Trophoblast cell (in vitro differentiated cells and primary cell): Measurements from ENCODE around the gene OR4F6.
A peak's percentile ranks its signal among the peaks of the same experiment; 100 is the strongest.
"Not testable (repeated sequence)": the region's sequence is repeated elsewhere in the genome, so short reads cannot be mapped to it uniquely, and the experiment has no call there.

Source experiments
- DNase-seq, 2 donors: peaks; one replicate each; pipeline ENCODE4 v3.0.0-alpha.2; 2016
- H2AFZ ChIP-seq: 2 replicates; pipeline ENCODE4 v1.6.1; 2013; ENCODE audit warnings: low read length, moderate library complexity, mild to moderate bottlenecking; ENCODE audit not compliant: insufficient read depth, poor library complexity
- H2AK5ac ChIP-seq: 2 replicates; pipeline ENCODE4 v1.6.1; 2013; ENCODE audit warnings: mild to moderate bottlenecking, low read length
- H2BK120ac ChIP-seq: 2 replicates; pipeline ENCODE4 v1.6.1; 2013; ENCODE audit warnings: low read length, mild to moderate bottlenecking, moderate library complexity; ENCODE audit not compliant: insufficient read depth, poor library complexity
- H2BK12ac ChIP-seq: 2 replicates; pipeline ENCODE4 v1.6.1; 2013; ENCODE audit warnings: mild to moderate bottlenecking, low read length, moderate library complexity
- H2BK5ac ChIP-seq: 2 replicates; pipeline ENCODE4 v1.6.1; 2013; ENCODE audit warnings: low read length, low read depth, moderate library complexity, mild to moderate bottlenecking; ENCODE audit not compliant: poor library complexity
- H3K14ac ChIP-seq: 2 replicates; pipeline ENCODE4 v1.6.1; 2013; ENCODE audit warnings: mild to moderate bottlenecking, low read length
- H3K18ac ChIP-seq: 2 replicates; pipeline ENCODE4 v1.6.1; 2013; ENCODE audit warnings: mild to moderate bottlenecking, low read length
- H3K23ac ChIP-seq: 2 replicates; pipeline ENCODE4 v1.6.1; 2013; ENCODE audit warnings: low read length
- H3K27ac ChIP-seq: 2 replicates; pipeline ENCODE4 v1.5.1; 2013; ENCODE audit warnings: low read depth, mild to moderate bottlenecking, inconsistent platforms, low read length, moderate library complexity
- H3K27me3 ChIP-seq: 2 replicates; pipeline ENCODE4 v1.6.1; 2013; ENCODE audit warnings: inconsistent platforms, mild to moderate bottlenecking, low read length, moderate library complexity; ENCODE audit not compliant: insufficient read depth
- H3K36me3 ChIP-seq, 2 experiments: 1 replicate in 1 of 2; 2 replicates in 1 of 2; pipeline ENCODE4 v1.6.1; 2013; ENCODE audit warnings: low read length in 2 of 2, mild to moderate bottlenecking in 2 of 2, moderate library complexity in 1 of 2; ENCODE audit not compliant: insufficient read depth in 2 of 2, control insufficient read depth in 1 of 2
- H3K4ac ChIP-seq: 2 replicates; pipeline ENCODE4 v1.6.1; 2013; ENCODE audit warnings: low read depth, mild to moderate bottlenecking, low read length, moderate library complexity
- H3K4me1 ChIP-seq, 2 experiments: 1 replicate in 1 of 2; 2 replicates in 1 of 2; pipeline ENCODE4 v1.6.1; 2013; ENCODE audit warnings: low read length in 2 of 2, mild to moderate bottlenecking in 2 of 2, moderate library complexity in 1 of 2; ENCODE audit not compliant: insufficient read depth in 2 of 2, control insufficient read depth in 1 of 2
- H3K4me2 ChIP-seq: 2 replicates; pipeline ENCODE4 v1.6.1; 2013; ENCODE audit warnings: inconsistent platforms, mild to moderate bottlenecking, low read length, moderate library complexity
- H3K4me3 ChIP-seq: 2 replicates; pipeline ENCODE4 v1.5.1; 2013; ENCODE audit warnings: mild to moderate bottlenecking, low read depth, low read length, inconsistent platforms
- H3K79me1 ChIP-seq: one replicate; pipeline ENCODE4 v1.6.1; 2013; ENCODE audit warnings: low read length
- H3K79me2 ChIP-seq: 2 replicates; pipeline ENCODE4 v1.6.1; 2013; ENCODE audit warnings: low read length, mild to moderate bottlenecking; ENCODE audit not compliant: control insufficient read depth, insufficient read depth, poor library complexity
- H3K9ac ChIP-seq: 2 replicates; pipeline ENCODE4 v1.6.1; 2013; ENCODE audit warnings: mild to moderate bottlenecking, low read length
- H3K9me3 ChIP-seq: 2 replicates; pipeline ENCODE4 v1.6.1; 2013; ENCODE audit warnings: low read depth, mild to moderate bottlenecking, control low read depth, inconsistent platforms, low read length; ENCODE audit not compliant: insufficient read depth
- H4K12ac ChIP-seq: 2 replicates; pipeline ENCODE4 v1.6.1; 2013; ENCODE audit warnings: low read depth, mild to moderate bottlenecking, low read length, moderate library complexity
- H4K8ac ChIP-seq: 2 replicates; pipeline ENCODE4 v1.6.1; 2013; ENCODE audit warnings: low read depth, mild to moderate bottlenecking, low read length, moderate library complexity
- H4K91ac ChIP-seq: one replicate; pipeline ENCODE4 v1.6.1; 2013; ENCODE audit warnings: low read depth, mild to moderate bottlenecking, low read length, moderate library complexity
- WGBS: extraction: QIAGEN DNeasy Blood & Tissue Kit; methylation state at CpG from one replicate; pipeline ENCODE4 v1.1.7; 2013; ENCODE audit warnings: missing lambda C conversion rate; ENCODE audit not compliant: insufficient read length, insufficient coverage; ENCODE audit errors: extremely low coverage; 5-methylcytosine and 5-hydroxymethylcytosine counted together

Gene OR4F6

DNA sequence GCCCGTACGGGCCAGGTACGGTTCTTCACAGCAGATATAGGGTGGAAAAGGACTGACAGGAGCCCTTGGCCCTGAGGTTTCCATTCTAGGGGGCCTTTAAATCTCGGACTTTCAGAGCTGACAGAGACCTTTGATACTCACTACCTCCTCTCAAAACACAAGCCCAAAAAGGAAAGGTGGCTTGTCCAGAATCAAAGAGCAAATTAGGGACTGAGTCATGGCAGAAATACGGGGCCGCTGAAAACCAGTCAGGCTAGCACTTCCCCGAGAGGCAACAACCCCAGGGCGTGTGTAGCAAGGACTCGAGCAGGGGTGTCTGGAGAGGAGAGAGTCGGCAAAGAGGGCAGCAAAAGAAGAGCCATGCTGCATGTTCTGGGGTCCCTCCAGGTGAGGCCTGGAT lies 24.7 kb upstream of the OR4F6 start:
- not testable (repeated sequence) for H3K14ac ChIP-seq, H2AK5ac ChIP-seq, H2BK12ac ChIP-seq, H2BK5ac ChIP-seq, H4K91ac ChIP-seq, H3K27me3 ChIP-seq, H4K8ac ChIP-seq, H3K4me3 ChIP-seq, H3K4me2 ChIP-seq, H2AFZ ChIP-seq, H3K9ac ChIP-seq, H3K4me1 ChIP-seq, H3K18ac ChIP-seq, H3K9me3 ChIP-seq, H3K79me1 ChIP-seq, H4K12ac ChIP-seq, H3K4ac ChIP-seq, H3K23ac ChIP-seq, H3K36me3 ChIP-seq, H2BK120ac ChIP-seq, H3K79me2 ChIP-seq, H3K27ac ChIP-seq
- WGBS: no CpG with 5 or more reads among the region's 10 CpGs
- peak in 1 of 2 donors; percentile 55 for DNase-seq

DNA sequence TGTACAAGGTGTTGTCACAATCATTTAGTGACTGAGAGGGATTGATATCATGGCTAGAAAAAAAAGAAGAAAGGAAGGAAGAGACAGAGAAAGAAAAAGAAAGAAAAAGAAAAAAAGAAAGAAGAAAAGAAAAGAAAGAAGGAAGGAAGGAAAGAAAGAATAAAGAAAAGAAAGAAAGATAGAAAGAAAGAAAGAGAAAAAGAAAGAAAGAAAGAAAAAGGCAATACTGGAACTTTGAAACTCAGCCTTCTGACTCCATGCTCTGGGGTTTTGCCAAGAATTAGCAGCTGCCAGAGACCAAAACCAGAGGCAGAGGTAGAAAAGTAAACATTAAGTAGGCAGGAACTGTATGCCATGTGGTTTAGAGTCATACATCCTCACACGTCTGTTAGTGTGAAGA lies 23.1 kb upstream of the OR4F6 start:
- DNase-seq, H2BK120ac ChIP-seq, H3K4me1 ChIP-seq, H2AK5ac ChIP-seq, H3K9ac ChIP-seq, H3K23ac ChIP-seq, H3K4me2 ChIP-seq, H2BK12ac ChIP-seq, H3K18ac ChIP-seq, H4K12ac ChIP-seq, H3K4ac ChIP-seq, H4K8ac ChIP-seq, H3K4me3 ChIP-seq, H2BK5ac ChIP-seq, H4K91ac ChIP-seq, H3K27me3 ChIP-seq, H2AFZ ChIP-seq, H3K36me3 ChIP-seq, H3K9me3 ChIP-seq, H3K79me1 ChIP-seq, H3K14ac ChIP-seq, H3K79me2 ChIP-seq, H3K27ac ChIP-seq: not testable (repeated sequence)
- WGBS: no CpG with 5 or more reads among the region's 1 CpG

DNA sequence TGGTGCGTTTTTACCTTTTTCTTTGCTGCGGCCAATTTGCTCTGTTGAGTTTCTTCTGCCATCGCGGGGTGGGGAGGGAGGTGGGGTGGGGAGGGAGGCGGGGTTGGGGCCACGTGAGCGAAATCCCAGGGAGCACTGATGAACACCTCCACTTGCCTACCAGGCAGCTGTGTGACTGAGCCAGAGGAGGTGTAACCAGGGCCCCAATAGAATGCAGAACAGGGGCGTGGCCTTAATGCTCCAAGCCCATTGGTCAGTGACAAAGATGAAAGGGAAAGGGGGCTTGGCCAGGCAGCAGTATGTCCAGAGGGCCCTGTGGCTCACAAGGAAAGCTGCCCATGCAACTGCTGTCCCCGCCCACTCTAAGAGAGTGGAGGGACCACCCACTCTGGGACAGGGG lies 21.4 kb upstream of the OR4F6 start:
- WGBS: no CpG with 5 or more reads among the region's 9 CpGs
- Histone ChIP-seq H2BK120ac (no peak overlapping the region), H3K9me3 (peaks cover 5% of the 10 kb centered on the region), H3K9ac (no peak overlapping the region), H3K23ac (no peak overlapping the region), H3K4me3 (no peak overlapping the region), H3K27me3 (no peaks in the 10 kb centered on the region), H4K8ac (no peak overlapping the region), H4K91ac (no peak overlapping the region), H3K79me2 (no peaks in the 10 kb centered on the region), H3K18ac (no peak overlapping the region), H3K79me1 (no peaks in the 10 kb centered on the region), H3K4me1 (peaks cover 0 to 4% of the 10 kb centered on the region in 2 experiments), H3K4me2 (no peak overlapping the region), H2BK12ac (no peak overlapping the region), H2AK5ac (no peak overlapping the region), H3K36me3 (no peaks in the 10 kb centered on the region), H2BK5ac (no peak overlapping the region), H4K12ac (no peak overlapping the region), H3K27ac (no peak overlapping the region), H2AFZ (no peak overlapping the region), H3K4ac (no peak overlapping the region), H3K14ac (no peak overlapping the region)
- no peak for DNase-seq

DNA sequence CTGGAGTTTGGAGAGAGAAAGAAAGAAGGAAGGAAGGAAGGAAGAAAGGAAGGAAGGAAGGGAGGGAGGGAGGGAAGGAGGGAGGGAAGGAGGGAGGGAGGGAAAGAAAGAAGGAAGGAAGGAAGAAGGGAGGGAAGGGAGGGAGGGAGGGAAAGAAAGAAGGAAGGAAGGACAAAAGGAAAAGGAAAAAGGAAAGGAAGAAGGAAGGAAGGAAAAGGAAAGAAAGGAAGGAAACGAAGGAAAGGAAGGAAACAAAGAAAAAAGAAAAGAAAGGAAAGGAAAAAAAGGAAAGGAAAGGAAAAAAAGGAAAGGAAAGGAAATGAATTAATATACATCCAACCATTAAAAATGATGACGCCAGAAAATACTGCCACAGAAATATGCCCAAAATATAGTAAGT lies 18.7 kb upstream of the OR4F6 start:
- no peak overlapping the region for H4K8ac ChIP-seq

More for the DNA sequence above, 18.7 kb upstream of the OR4F6 start:
- H2BK12ac ChIP-seq: no peak overlapping the region
- no peak overlapping the region for H3K14ac ChIP-seq
- H3K4ac ChIP-seq: no peak overlapping the region
- H3K27me3 ChIP-seq: no peaks in the 10 kb centered on the region
- H2AK5ac ChIP-seq: no peak overlapping the region
- no peak overlapping the region for H3K27ac ChIP-seq
- H3K9ac ChIP-seq: no peak overlapping the region
- no peaks in the 10 kb centered on the region for H3K36me3 ChIP-seq
- no peak overlapping the region for H4K12ac ChIP-seq
- no peak overlapping the region for H3K4me3 ChIP-seq
- no CpG with 5 or more reads among the region's 2 CpGs for WGBS
- H4K91ac ChIP-seq: no peak overlapping the region
- H3K4me2 ChIP-seq: no peak overlapping the region
- H2BK120ac ChIP-seq: no peak overlapping the region
- no peak overlapping the region for H3K18ac ChIP-seq
- no peaks in the 10 kb centered on the region for H3K4me1 ChIP-seq
- DNase-seq: no peak
- no peak overlapping the region for H2BK5ac ChIP-seq
- H2AFZ ChIP-seq: no peak overlapping the region
- no peaks in the 10 kb centered on the region for H3K79me1 ChIP-seq
- H3K23ac ChIP-seq: no peak overlapping the region
- no peaks in the 10 kb centered on the region for H3K79me2 ChIP-seq
- peaks cover 2% of the 10 kb centered on the region for H3K9me3 ChIP-seq
